Measurements from ENCODE around the gene PTPN13.

PTPN13 gene

DNA sequence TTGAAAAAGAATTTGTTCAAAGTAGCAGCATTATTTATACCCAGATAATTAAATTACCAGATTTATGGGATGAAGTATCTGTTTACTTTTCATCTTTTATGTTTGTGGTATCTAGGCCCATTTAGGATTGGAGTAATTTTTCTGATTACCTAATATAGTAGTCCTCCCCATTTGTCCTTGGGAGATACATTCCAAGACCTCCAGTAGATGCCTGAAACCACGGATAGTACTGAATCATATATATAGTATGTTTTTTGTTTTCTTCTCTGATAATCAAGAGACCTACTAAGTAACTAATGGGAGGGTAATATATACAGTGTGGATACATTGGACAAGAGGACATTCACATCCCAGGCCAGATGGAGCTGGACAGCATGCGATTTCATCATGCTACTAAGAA is 30.7 kb upstream of the PTPN13 start:
- Histone ChIP-seq H2AK5ac (ENCODE audit: low read depth, low read length) (no peak overlapping the region), H3K36me3 (replicated peaks in 1 of 2; ENCODE audit: control insufficient read depth in 2 of 2, insufficient read depth in 2 of 2, low read length in 2 of 2) (no peaks in the 10 kb centered on the region), H3K4me1 (ENCODE audit: control insufficient read depth in 2 of 2, insufficient read depth in 1 of 2, low read depth in 1 of 2, low read length in 2 of 2) (no peaks in the 10 kb centered on the region), H3K18ac (ENCODE audit: low read length) (no peak overlapping the region), H3K4me2 (ENCODE audit: insufficient read depth, low read length, poor library complexity, severe bottlenecking) (no peak overlapping the region), H3K4ac (ENCODE audit: low read length) (no peak overlapping the region), H3K9ac (ENCODE audit: low read depth, low read length, poor library complexity) (no peak overlapping the region), H3K27ac (replicated peaks; ENCODE audit: low read length) (no peak overlapping the region), H3K9me3 (replicated peaks in 1 of 2; ENCODE audit: control insufficient read depth in 2 of 2, insufficient read depth in 1 of 2, low read depth in 1 of 2, low read length in 2 of 2) (no peaks in the 10 kb centered on the region), H2BK5ac (ENCODE audit: low read length) (no peak overlapping the region), H3K4me3 (ENCODE audit: low read length in 2 of 2) (no peak overlapping the region), H3K79me1 (ENCODE audit: low read depth, low read length) (peaks cover 1% of the 10 kb centered on the region), H4K91ac (ENCODE audit: low read depth, low read length, poor library complexity) (no peak overlapping the region), H2BK15ac (ENCODE audit: low read length) (no peak overlapping the region), H3K23ac (ENCODE audit: low read depth, low read length, poor library complexity) (no peak overlapping the region), H2BK12ac (ENCODE audit: low read length) (no peak overlapping the region), H3K27me3 (ENCODE audit: control insufficient read depth in 3 of 3, insufficient read depth in 3 of 3, low read depth in 1 of 3, low read length in 3 of 3) (no peaks in the 10 kb centered on the region), H4K8ac (ENCODE audit: low read depth, low read length) (no peak overlapping the region), H3K14ac (ENCODE audit: low read length) (no peak overlapping the region), H2AFZ (ENCODE audit: low read length) (no peak overlapping the region), H2BK120ac (ENCODE audit: low read depth, low read length) (no peak overlapping the region)
- no peak for DNase-seq (ENCODE audit: low spot score)
- WGBS, 2 donors (ENCODE audit: extremely low coverage in 2 of 2, insufficient read length in 2 of 2, insufficient replicate concordance in 1 of 2) = no CpG with 5 or more reads among the region's 2 CpGs

- H3K27me3 ChIP-seq (ENCODE audit: control insufficient read depth in 3 of 3, insufficient read depth in 3 of 3, low read depth in 1 of 3, low read length in 3 of 3) = no peaks in the 10 kb centered on the region
- peaks cover 1% of the 10 kb centered on the region for H3K79me1 ChIP-seq (ENCODE audit: low read depth, low read length)
- no peaks in the 10 kb centered on the region for H3K4me1 ChIP-seq (ENCODE audit: control insufficient read depth in 2 of 2, insufficient read depth in 1 of 2, low read depth in 1 of 2, low read length in 2 of 2)
- H3K23ac ChIP-seq (ENCODE audit: low read depth, low read length, poor library complexity) = no peak overlapping the region
- no peak overlapping the region for H4K91ac ChIP-seq (ENCODE audit: low read depth, low read length, poor library complexity)
- no peak overlapping the region for H2BK15ac ChIP-seq (ENCODE audit: low read length)
- no peak overlapping the region for H2BK5ac ChIP-seq (ENCODE audit: low read length)
- no peak overlapping the region for H3K18ac ChIP-seq (ENCODE audit: low read length)
- DNase-seq (ENCODE audit: low spot score) = no peak
- no peak overlapping the region for H4K8ac ChIP-seq (ENCODE audit: low read depth, low read length)
- no peaks in the 10 kb centered on the region for H3K36me3 ChIP-seq (replicated peaks in 1 of 2; ENCODE audit: control insufficient read depth in 2 of 2, insufficient read depth in 2 of 2, low read length in 2 of 2)
- no peak overlapping the region for H3K4ac ChIP-seq (ENCODE audit: low read length)
- H3K4me3 ChIP-seq (ENCODE audit: low read length in 2 of 2) = no peak overlapping the region
- no CpG with 5 or more reads among the region's 5 CpGs for WGBS, 2 donors (ENCODE audit: extremely low coverage in 2 of 2, insufficient read length in 2 of 2, insufficient replicate concordance in 1 of 2)
- H3K27ac ChIP-seq (replicated peaks; ENCODE audit: low read length) = no peak overlapping the region
- H2AK5ac ChIP-seq (ENCODE audit: low read depth, low read length) = no peak overlapping the region
- H3K14ac ChIP-seq (ENCODE audit: low read length) = no peak overlapping the region
- H3K9ac ChIP-seq (ENCODE audit: low read depth, low read length, poor library complexity) = no peak overlapping the region
- H2BK12ac ChIP-seq (ENCODE audit: low read length) = no peak overlapping the region
- H2AFZ ChIP-seq (ENCODE audit: low read length) = no peak overlapping the region
- H2BK120ac ChIP-seq (ENCODE audit: low read depth, low read length) = no peak overlapping the region
- no peak overlapping the region for H3K4me2 ChIP-seq (ENCODE audit: insufficient read depth, low read length, poor library complexity, severe bottlenecking)
- H3K9me3 ChIP-seq (replicated peaks in 1 of 2; ENCODE audit: control insufficient read depth in 2 of 2, insufficient read depth in 1 of 2, low read depth in 1 of 2, low read length in 2 of 2) = no peaks in the 10 kb centered on the region
Observed at GRCh38 chr4:86564795-86565194, 29.3 kb upstream of the PTPN13 start.

- Histone ChIP-seq H2BK15ac (ENCODE audit: low read length) (no peak overlapping the region), H2BK12ac (ENCODE audit: low read length) (no peak overlapping the region), H2AK5ac (ENCODE audit: low read depth, low read length) (no peak overlapping the region), H3K9me3 (replicated peaks in 1 of 2; ENCODE audit: control insufficient read depth in 2 of 2, insufficient read depth in 1 of 2, low read depth in 1 of 2, low read length in 2 of 2) (no peaks in the 10 kb centered on the region), H4K91ac (ENCODE audit: low read depth, low read length, poor library complexity) (no peak overlapping the region), H2BK5ac (ENCODE audit: low read length) (no peak overlapping the region), H3K14ac (ENCODE audit: low read length) (no peak overlapping the region), H3K4me2 (ENCODE audit: insufficient read depth, low read length, poor library complexity, severe bottlenecking) (no peak overlapping the region), H3K9ac (ENCODE audit: low read depth, low read length, poor library complexity) (no peak overlapping the region), H3K79me1 (ENCODE audit: low read depth, low read length) (peaks cover 1% of the 10 kb centered on the region), H3K4me1 (ENCODE audit: control insufficient read depth in 2 of 2, insufficient read depth in 1 of 2, low read depth in 1 of 2, low read length in 2 of 2) (no peaks in the 10 kb centered on the region), H3K27me3 (ENCODE audit: control insufficient read depth in 3 of 3, insufficient read depth in 3 of 3, low read depth in 1 of 3, low read length in 3 of 3) (no peaks in the 10 kb centered on the region), H3K27ac (replicated peaks; ENCODE audit: low read length) (no peak overlapping the region), H3K4me3 (ENCODE audit: low read length in 2 of 2) (no peak overlapping the region), H3K18ac (ENCODE audit: low read length) (no peak overlapping the region), H3K36me3 (replicated peaks in 1 of 2; ENCODE audit: control insufficient read depth in 2 of 2, insufficient read depth in 2 of 2, low read length in 2 of 2) (no peaks in the 10 kb centered on the region), H3K23ac (ENCODE audit: low read depth, low read length, poor library complexity) (no peak overlapping the region), H2BK120ac (ENCODE audit: low read depth, low read length) (no peak overlapping the region), H2AFZ (ENCODE audit: low read length) (no peak overlapping the region), H3K4ac (ENCODE audit: low read length) (no peak overlapping the region), H4K8ac (ENCODE audit: low read depth, low read length) (no peak overlapping the region)
- DNase-seq (ENCODE audit: low spot score) = no peak
- no CpG with 5 or more reads among the region's 2 CpGs for WGBS, 2 donors (ENCODE audit: extremely low coverage in 2 of 2, insufficient read length in 2 of 2, insufficient replicate concordance in 1 of 2)
Observed at GRCh38 chr4:86565651-86566050, 28.5 kb upstream of the PTPN13 start.

- Histone ChIP-seq H3K23ac (ENCODE audit: low read depth, low read length, poor library complexity) (no peak overlapping the region), H3K27ac (replicated peaks; ENCODE audit: low read length) (no peak overlapping the region), H3K18ac (ENCODE audit: low read length) (no peak overlapping the region), H2BK15ac (ENCODE audit: low read length) (no peak overlapping the region), H2AFZ (ENCODE audit: low read length) (no peak overlapping the region), H3K4me1 (ENCODE audit: control insufficient read depth in 2 of 2, insufficient read depth in 1 of 2, low read depth in 1 of 2, low read length in 2 of 2) (peaks cover 0 to 1% of the 10 kb centered on the region in 2 donors), H4K8ac (ENCODE audit: low read depth, low read length) (no peak overlapping the region), H4K91ac (ENCODE audit: low read depth, low read length, poor library complexity) (no peak overlapping the region), H3K79me1 (ENCODE audit: low read depth, low read length) (peaks cover 1% of the 10 kb centered on the region), H2BK120ac (ENCODE audit: low read depth, low read length) (no peak overlapping the region), H3K4me2 (ENCODE audit: insufficient read depth, low read length, poor library complexity, severe bottlenecking) (no peak overlapping the region), H2BK5ac (ENCODE audit: low read length) (no peak overlapping the region), H3K36me3 (replicated peaks in 1 of 2; ENCODE audit: control insufficient read depth in 2 of 2, insufficient read depth in 2 of 2, low read length in 2 of 2) (no peaks in the 10 kb centered on the region), H2BK12ac (ENCODE audit: low read length) (no peak overlapping the region), H3K27me3 (ENCODE audit: control insufficient read depth in 3 of 3, insufficient read depth in 3 of 3, low read depth in 1 of 3, low read length in 3 of 3) (no peaks in the 10 kb centered on the region), H3K9me3 (replicated peaks in 1 of 2; ENCODE audit: control insufficient read depth in 2 of 2, insufficient read depth in 1 of 2, low read depth in 1 of 2, low read length in 2 of 2) (no peaks in the 10 kb centered on the region), H3K9ac (ENCODE audit: low read depth, low read length, poor library complexity) (no peak overlapping the region), H3K4ac (ENCODE audit: low read length) (no peak overlapping the region), H3K4me3 (ENCODE audit: low read length in 2 of 2) (no peak overlapping the region), H3K14ac (ENCODE audit: low read length) (no peak overlapping the region), H2AK5ac (ENCODE audit: low read depth, low read length) (no peak overlapping the region)
- no peak for DNase-seq (ENCODE audit: low spot score)
- no CpG with 5 or more reads among the region's 6 CpGs for WGBS, 2 donors (ENCODE audit: extremely low coverage in 2 of 2, insufficient read length in 2 of 2, insufficient replicate concordance in 1 of 2)
Observed at GRCh38 chr4:86569103-86569870, 24.8 kb upstream of the PTPN13 start.

All from neuronal stem cell (in vitro differentiated cells).